Activated CD4-positive, alpha-beta T cell treated with anti-CD3 and anti-CD28 coated beads, Interleukin-2, amount 10 ng/mL, durations not matched to agents 24 days and 14 days (primary cell): ENCODE results near the gene ALOX5. TPM values are rescaled to one million over a fixed set of nuclear protein-coding genes. Genes with fewer than 3 reads are reported as not detected.

Experiments used
- DNase-seq: peaks from one replicate; pipeline ENCODE4 v3.0.0; 2022
- H3K27ac Mint-ChIP-seq: one replicate; pipeline ENCODE4 v1.8.0; 2022; ENCODE audit warnings: mild to moderate bottlenecking, mixed read lengths
- H3K27me3 Mint-ChIP-seq: one replicate; pipeline ENCODE4 v1.8.0; 2022; ENCODE audit warnings: mixed read lengths
- H3K36me3 Mint-ChIP-seq: one replicate; pipeline ENCODE4 v1.8.0; 2022; ENCODE audit warnings: low read depth, mild to moderate bottlenecking, mixed read lengths
- H3K4me1 Mint-ChIP-seq: one replicate; pipeline ENCODE4 v1.8.0; 2021; ENCODE audit warnings: mixed read lengths
- H3K4me3 Mint-ChIP-seq: one replicate; pipeline ENCODE4 v1.8.0; 2022; ENCODE audit warnings: mild to moderate bottlenecking, moderate library complexity, mixed read lengths
- H3K9me3 Mint-ChIP-seq: one replicate; pipeline ENCODE4 v1.8.0; 2021; ENCODE audit warnings: mixed read lengths
- intact Hi-C: fragments of 100-400 bp; cut with micrococcal nuclease; formaldehyde crosslinking; loops from one replicate; pipeline ENCODE4 v1.15.1; 2023
- total RNA-seq: library from RNA; stranded (reverse); gene quantifications from 2 replicates; pipeline ENCODE4 v1.2.3, GENCODE V29; 2022

The ALOX5 gene
- total RNA-seq, 1 donor from 2014 or later: 2.4 TPM

- Mint-ChIP-seq H3K36me3 (peaks cover 13% of the 10 kb centered on the region), H3K9me3 (no peaks in the 10 kb centered on the region), H3K27me3 (no peaks in the 10 kb centered on the region), H3K27ac (no peak overlapping the region), H3K4me1 (peaks cover 34% of the 10 kb centered on the region), H3K4me3 (no peak overlapping the region)
- intact Hi-C loops: no loop called here
- peak; percentile 47 for DNase-seq
These were observed 53.4 kb downstream of the ALOX5 start for GRCh38 chr10:45427262-45427969.

GRCh38 chr10:45427970-45428366 is 54.0 kb downstream of the ALOX5 start:
- Mint-ChIP-seq H3K36me3 (peaks cover 13% of the 10 kb centered on the region), H3K27me3 (no peaks in the 10 kb centered on the region), H3K27ac (no peak overlapping the region), H3K4me3 (no peak overlapping the region), H3K4me1 (peaks cover 34% of the 10 kb centered on the region), H3K9me3 (no peaks in the 10 kb centered on the region)
- DNase-seq: peak; percentile 21
- intact Hi-C loops: no loop called here

GRCh38 chr10:45428611-45429510 is 54.8 kb downstream of the ALOX5 start:
- no peaks in the 10 kb centered on the region for H3K27me3 Mint-ChIP-seq
- H3K4me1 Mint-ChIP-seq: peaks cover 36% of the 10 kb centered on the region
- DNase-seq: peak; percentile 51
- intact Hi-C loops: no loop called here
- no peaks in the 10 kb centered on the region for H3K9me3 Mint-ChIP-seq
- peaks cover 13% of the 10 kb centered on the region for H3K36me3 Mint-ChIP-seq
- H3K4me3 Mint-ChIP-seq: no peak overlapping the region
- no peak overlapping the region for H3K27ac Mint-ChIP-seq

GRCh38 chr10:45429790-45430189 is 55.8 kb downstream of the ALOX5 start:
- no peaks in the 10 kb centered on the region for H3K9me3 Mint-ChIP-seq
- no peak overlapping the region for H3K4me3 Mint-ChIP-seq
- H3K27ac Mint-ChIP-seq: no peak overlapping the region
- intact Hi-C loops: no loop called here
- peak; percentile 49 for DNase-seq
- H3K4me1 Mint-ChIP-seq: peaks cover 39% of the 10 kb centered on the region
- no peaks in the 10 kb centered on the region for H3K27me3 Mint-ChIP-seq
- peaks cover 12% of the 10 kb centered on the region for H3K36me3 Mint-ChIP-seq

DNA sequence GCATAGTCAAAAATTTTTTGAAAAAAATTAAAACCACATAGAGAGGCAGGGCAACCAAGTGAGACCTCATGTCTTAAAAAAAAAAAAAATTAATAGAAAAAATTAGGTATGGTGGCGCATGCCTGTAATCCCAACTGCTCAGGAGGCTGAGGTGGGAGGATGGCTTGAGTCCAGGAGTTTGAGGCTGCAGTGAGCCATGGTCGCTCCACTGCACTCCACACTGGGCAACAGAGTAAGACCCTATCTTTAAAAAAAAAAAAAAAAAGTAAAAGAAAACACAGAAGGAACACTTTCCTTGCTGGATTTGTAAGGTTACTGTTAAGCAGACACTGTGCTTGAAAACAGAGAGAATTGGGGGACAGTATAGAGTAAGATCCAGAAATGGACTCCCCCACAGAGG is 58.1 kb downstream of the ALOX5 start:
- Mint-ChIP-seq H3K36me3 (peaks cover 18% of the 10 kb centered on the region), H3K9me3 (peaks cover 9% of the 10 kb centered on the region), H3K27ac (no peak overlapping the region), H3K4me1 (peaks cover 23% of the 10 kb centered on the region), H3K4me3 (no peak overlapping the region), H3K27me3 (no peaks in the 10 kb centered on the region)
- no peak for DNase-seq
- intact Hi-C loops: no loop called here

DNA sequence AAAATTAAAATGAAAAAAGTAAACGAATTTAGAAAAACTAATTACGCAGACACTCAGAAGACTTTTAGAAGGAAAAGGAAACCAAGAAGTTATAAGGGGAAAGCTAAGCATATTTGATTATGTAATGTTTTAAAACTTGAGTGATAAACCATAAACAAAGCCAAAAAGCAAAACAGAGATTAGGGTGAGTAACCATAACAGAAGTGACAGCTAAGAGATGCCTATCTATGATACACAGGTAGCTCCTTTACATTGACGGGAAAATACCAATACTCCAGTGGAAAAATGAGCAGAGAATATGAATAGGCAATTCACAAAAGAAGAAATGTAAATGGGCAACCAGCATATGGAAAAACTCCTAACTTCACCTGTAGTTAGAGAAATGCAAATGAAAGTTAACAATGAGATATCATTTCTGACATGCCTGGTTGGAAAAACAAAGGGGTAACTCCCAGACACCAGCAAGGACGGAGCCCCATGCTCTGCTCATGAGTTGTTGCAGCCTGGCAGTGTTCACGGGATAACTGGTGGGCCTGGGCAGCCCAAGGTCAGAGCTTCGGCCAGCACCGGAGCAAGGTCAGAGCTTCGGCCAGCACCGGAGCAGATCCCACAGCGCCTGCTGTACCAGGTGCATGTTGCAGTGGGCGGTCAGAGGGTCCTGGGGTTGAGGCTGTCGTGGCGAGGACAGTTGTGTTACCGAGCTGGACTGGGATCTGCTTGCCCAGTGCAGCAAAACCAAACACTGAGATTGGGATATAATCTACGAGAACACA is 58.9 kb downstream of the ALOX5 start:
- peaks cover 18% of the 10 kb centered on the region for H3K36me3 Mint-ChIP-seq
- peaks cover 9% of the 10 kb centered on the region for H3K9me3 Mint-ChIP-seq
- H3K4me1 Mint-ChIP-seq: peaks cover 24% of the 10 kb centered on the region
- H3K4me3 Mint-ChIP-seq: peak overlapping the region; percentile 51
- intact Hi-C loops: no loop called here
- no peaks in the 10 kb centered on the region for H3K27me3 Mint-ChIP-seq
- no peak for DNase-seq
- H3K27ac Mint-ChIP-seq: peak overlapping the region; percentile 58

- peak; percentile 71 for DNase-seq
- peaks cover 2% of the 10 kb centered on the region for H3K27me3 Mint-ChIP-seq
- peak overlapping the region; percentile 51 for H3K4me3 Mint-ChIP-seq
- peak overlapping the region; percentile 58 for H3K27ac Mint-ChIP-seq
- peaks cover 11% of the 10 kb centered on the region for H3K36me3 Mint-ChIP-seq
- intact Hi-C loops: no loop called here
- H3K9me3 Mint-ChIP-seq: peaks cover 9% of the 10 kb centered on the region
- peaks cover 30% of the 10 kb centered on the region for H3K4me1 Mint-ChIP-seq
These were observed 59.9 kb downstream of the ALOX5 start for GRCh38 chr10:45433716-45434469.

- no peak overlapping the region for H3K4me3 Mint-ChIP-seq
- peak overlapping the region; percentile 34 for H3K27ac Mint-ChIP-seq
- DNase-seq: no peak
- H3K36me3 Mint-ChIP-seq: peaks cover 11% of the 10 kb centered on the region
- H3K27me3 Mint-ChIP-seq: peaks cover 2% of the 10 kb centered on the region
- intact Hi-C loops: no loop called here
- H3K9me3 Mint-ChIP-seq: peaks cover 9% of the 10 kb centered on the region
- H3K4me1 Mint-ChIP-seq: peaks cover 29% of the 10 kb centered on the region
These were observed 63.8 kb downstream of the ALOX5 start for GRCh38 chr10:45437587-45438465.

DNA sequence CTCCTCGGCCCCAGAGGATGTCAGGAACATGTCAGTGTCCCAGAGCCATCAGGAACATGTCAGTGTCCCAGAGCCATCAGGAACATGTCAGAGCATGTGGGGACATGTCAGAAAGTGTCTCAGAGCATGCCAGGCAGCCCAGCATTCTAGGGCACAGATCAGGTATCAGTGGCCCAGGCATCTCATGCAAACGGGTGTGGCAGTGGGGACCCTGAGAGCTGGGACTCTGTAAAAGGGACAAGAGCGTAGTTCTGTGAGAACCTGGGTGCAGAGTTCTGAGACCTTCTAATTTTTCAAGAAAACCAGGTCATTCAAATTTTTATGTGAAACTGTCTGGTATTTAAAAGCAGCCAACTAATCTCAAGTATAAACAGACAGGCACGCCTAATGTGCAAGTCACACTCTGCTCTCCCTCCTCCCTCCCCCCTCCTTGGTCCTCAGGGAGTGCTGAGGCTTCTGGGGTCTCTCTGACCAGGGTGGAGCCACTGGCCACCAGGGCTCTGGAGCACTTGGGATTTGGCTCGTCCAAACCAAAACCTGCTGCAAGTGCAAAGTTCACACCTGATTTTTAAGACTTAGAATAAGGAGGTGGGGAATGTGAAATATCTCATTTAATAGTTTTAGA is 64.6 kb downstream of the ALOX5 start:
- intact Hi-C loops: no loop called here
- Mint-ChIP-seq H3K4me1 (peaks cover 22% of the 10 kb centered on the region), H3K27ac (peak overlapping the region; percentile 34), H3K4me3 (no peak overlapping the region), H3K36me3 (peaks cover 11% of the 10 kb centered on the region), H3K27me3 (peaks cover 2% of the 10 kb centered on the region), H3K9me3 (peaks cover 9% of the 10 kb centered on the region)
- no peak for DNase-seq

GRCh38 chr10:45439365-45439764 is 65.3 kb downstream of the ALOX5 start:
- H3K4me3 Mint-ChIP-seq: no peak overlapping the region
- peaks cover 2% of the 10 kb centered on the region for H3K27me3 Mint-ChIP-seq
- DNase-seq: no peak
- peaks cover 15% of the 10 kb centered on the region for H3K4me1 Mint-ChIP-seq
- intact Hi-C loops: no loop called here
- peaks cover 11% of the 10 kb centered on the region for H3K36me3 Mint-ChIP-seq
- H3K9me3 Mint-ChIP-seq: peaks cover 9% of the 10 kb centered on the region
- H3K27ac Mint-ChIP-seq: no peak overlapping the region

- Mint-ChIP-seq H3K27me3 (peaks cover 2% of the 10 kb centered on the region), H3K4me1 (peaks cover 11% of the 10 kb centered on the region), H3K36me3 (peaks cover 9% of the 10 kb centered on the region), H3K27ac (no peak overlapping the region), H3K9me3 (peaks cover 9% of the 10 kb centered on the region), H3K4me3 (no peak overlapping the region)
- DNase-seq: no peak
- intact Hi-C loops: no loop called here
These were observed 65.9 kb downstream of the ALOX5 start for GRCh38 chr10:45439873-45440272.

DNA sequence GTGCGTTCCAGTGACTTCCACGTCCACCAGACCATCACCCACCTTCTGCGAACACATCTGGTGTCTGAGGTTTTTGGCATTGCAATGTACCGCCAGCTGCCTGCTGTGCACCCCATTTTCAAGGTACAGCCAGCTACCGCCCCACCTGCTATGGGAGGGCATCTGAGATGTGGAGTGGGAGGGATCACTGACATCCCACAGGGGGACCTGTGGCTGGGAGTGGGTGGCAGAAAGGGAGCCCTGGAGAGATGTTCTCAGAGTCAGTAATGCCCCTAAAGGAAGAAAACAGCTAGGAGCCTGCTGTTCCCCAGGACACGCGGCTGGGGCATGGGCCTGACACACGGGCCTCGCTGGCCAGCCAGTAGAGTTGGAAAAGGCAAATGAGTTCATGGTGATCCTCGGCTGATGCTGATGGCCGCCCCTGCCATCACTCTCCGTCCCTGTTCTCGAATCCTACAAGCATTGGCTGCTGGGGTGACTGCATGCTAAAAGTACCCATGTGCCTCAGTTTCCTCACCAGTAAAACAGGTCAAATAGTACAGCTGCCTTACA is 66.6 kb downstream of the ALOX5 start:
- no peak for DNase-seq
- peaks cover 9% of the 10 kb centered on the region for H3K9me3 Mint-ChIP-seq
- H3K4me1 Mint-ChIP-seq: peaks cover 10% of the 10 kb centered on the region
- H3K4me3 Mint-ChIP-seq: no peak overlapping the region
- peaks cover 9% of the 10 kb centered on the region for H3K36me3 Mint-ChIP-seq
- H3K27me3 Mint-ChIP-seq: peaks cover 2% of the 10 kb centered on the region
- intact Hi-C loops: no loop called here
- no peak overlapping the region for H3K27ac Mint-ChIP-seq
